ENCODE data around the gene MUC4. TPM values are rescaled to one million over a fixed set of nuclear protein-coding genes. Genes with fewer than 3 reads are reported as not detected.
A peak's percentile ranks its signal among the peaks of the same experiment; 100 is the strongest.

Gene MUC4
- polyA plus RNA-seq, 3 donors, result not detected

GRCh38 chr3:195717416-195717815, 94.3 kb downstream of the MUC4 start:
- no peaks in the 10 kb centered on the region for H3K79me2 ChIP-seq (ENCODE audit: insufficient read depth, low read length)
- H2AFZ ChIP-seq (ENCODE audit: insufficient read depth, low read depth, low read length, poor library complexity, severe bottlenecking), result no peak overlapping the region
- H3K4me3 ChIP-seq (replicated peaks in 1 of 3; ENCODE audit: low read depth in 2 of 3, low read length in 3 of 3), result no peak overlapping the region
- no peaks in the 10 kb centered on the region for H4K20me1 ChIP-seq (ENCODE audit: insufficient read depth, low read length)
- peaks cover 8% of the 10 kb centered on the region in 2 donors for H3K36me3 Mint-ChIP-seq
- DNase-seq, result no peak
- no peak overlapping the region for H3K4me3 Mint-ChIP-seq
- no peaks in the 10 kb centered on the region for H3K4me1 ChIP-seq (ENCODE audit: control insufficient read depth in 1 of 2, insufficient read depth in 2 of 2, low read length in 2 of 2)
- peaks cover 4% of the 10 kb centered on the region for H3K4me1 Mint-ChIP-seq
- no peak overlapping the region for H3K27ac ChIP-seq (ENCODE audit: low read depth in 1 of 2, low read length in 2 of 2)
- peaks cover 0 to 1% (median 0%) of the 10 kb centered on the region in 7 donors for H3K9me3 Mint-ChIP-seq
- peaks cover 11 to 15% (median 11%) of the 10 kb centered on the region in 3 donors for H3K27me3 Mint-ChIP-seq (ENCODE audit: low read depth in 3 of 3)
- WGBS (ENCODE audit: insufficient coverage), result 83% methylated on average over 9 of the region's 9 CpGs
- intact Hi-C loops (cut with micrococcal nuclease), result no loop called here
- H3K27me3 ChIP-seq (ENCODE audit: control insufficient read depth in 2 of 2, insufficient read depth in 2 of 2, low read length in 2 of 2), result no peaks in the 10 kb centered on the region
- H3K36me3 ChIP-seq (replicated peaks in 1 of 2; ENCODE audit: control insufficient read depth in 1 of 2, insufficient read depth in 2 of 2, low read length in 2 of 2), result peaks cover 0 to 4% of the 10 kb centered on the region in 2 donors
- H3K9me3 ChIP-seq (replicated peaks in 1 of 2; ENCODE audit: control insufficient read depth in 1 of 2, insufficient read depth in 1 of 2, low read length in 2 of 2), result no peaks in the 10 kb centered on the region
- no peak overlapping the region for H3K27ac Mint-ChIP-seq
- TF ChIP-seq CTCF (IDR thresholded peaks at IDR 0.05), result no peak
- no peak overlapping the region for H3K9ac ChIP-seq (ENCODE audit: insufficient read depth, low read length, poor library complexity, severe bottlenecking)
- no peak overlapping the region for H3K4me2 ChIP-seq (replicated peaks; ENCODE audit: extremely low read depth, low read length, poor library complexity, severe bottlenecking)

GRCh38 chr3:195715583-195716266, 96.0 kb downstream of the MUC4 start:
- Histone ChIP-seq H3K4me3 (replicated peaks in 1 of 3; ENCODE audit: low read depth in 2 of 3, low read length in 3 of 3) (no peak overlapping the region), H3K79me2 (ENCODE audit: insufficient read depth, low read length) (no peaks in the 10 kb centered on the region), H3K9me3 (replicated peaks in 1 of 2; ENCODE audit: control insufficient read depth in 1 of 2, insufficient read depth in 1 of 2, low read length in 2 of 2) (no peaks in the 10 kb centered on the region), H3K4me2 (replicated peaks; ENCODE audit: extremely low read depth, low read length, poor library complexity, severe bottlenecking) (no peak overlapping the region), H3K27me3 (ENCODE audit: control insufficient read depth in 2 of 2, insufficient read depth in 2 of 2, low read length in 2 of 2) (no peaks in the 10 kb centered on the region), H3K4me1 (ENCODE audit: control insufficient read depth in 1 of 2, insufficient read depth in 2 of 2, low read length in 2 of 2) (no peaks in the 10 kb centered on the region), H3K9ac (ENCODE audit: insufficient read depth, low read length, poor library complexity, severe bottlenecking) (no peak overlapping the region), H4K20me1 (ENCODE audit: insufficient read depth, low read length) (no peaks in the 10 kb centered on the region), H2AFZ (ENCODE audit: insufficient read depth, low read depth, low read length, poor library complexity, severe bottlenecking) (no peak overlapping the region), H3K27ac (ENCODE audit: low read depth in 1 of 2, low read length in 2 of 2) (no peak overlapping the region), H3K36me3 (replicated peaks in 1 of 2; ENCODE audit: control insufficient read depth in 1 of 2, insufficient read depth in 2 of 2, low read length in 2 of 2) (peaks cover 7 to 8% of the 10 kb centered on the region in 2 donors)
- 87% methylated on average over 14 of the region's 14 CpGs for WGBS (ENCODE audit: insufficient coverage)
- TF ChIP-seq CTCF (IDR thresholded peaks at IDR 0.05), result no peak
- peak in 1 of 3 donors; percentile 64 for DNase-seq
- Mint-ChIP-seq H3K27ac (peak overlapping the region in 2 of 7 donors; percentile 0 to 16), H3K4me3 (no peak overlapping the region), H3K4me1 (peaks cover 4% of the 10 kb centered on the region), H3K36me3 (peaks cover 13 to 18% of the 10 kb centered on the region in 2 donors), H3K9me3 (peaks cover 0 to 1% (median 0%) of the 10 kb centered on the region in 7 donors), H3K27me3 (ENCODE audit: low read depth in 3 of 3) (peaks cover 9 to 12% (median 11%) of the 10 kb centered on the region in 3 donors)
- intact Hi-C loops (cut with micrococcal nuclease), result no loop called here

Data from CD14-positive monocyte (primary cell).